Testis (tissue), 2 donors: Measurements from ENCODE around the gene KATNIP.

Experiments
- POLR2A ChIP-seq: fragments of 450-650 bp; IDR thresholded peaks from one replicate; pipeline ENCODE4 v1.6.1; 2017; ENCODE audit warnings: antibody characterized with exemption, mild to moderate bottlenecking, moderate library complexity
- TF ChIP-seq, protein P1 (sequence below), 3 experiments: fragments of 450-650 bp in 2 of 3; fragments of 200-600 bp in 1 of 3; sonication (generic) in 1 of 3; IDR thresholded peaks; one replicate each; pipeline ENCODE4 v1.5.1; 2016 to 2019; ENCODE audit warnings: antibody characterized with exemption in 3 of 3, mild to moderate bottlenecking in 2 of 3, moderate library complexity in 1 of 3

DNA sequence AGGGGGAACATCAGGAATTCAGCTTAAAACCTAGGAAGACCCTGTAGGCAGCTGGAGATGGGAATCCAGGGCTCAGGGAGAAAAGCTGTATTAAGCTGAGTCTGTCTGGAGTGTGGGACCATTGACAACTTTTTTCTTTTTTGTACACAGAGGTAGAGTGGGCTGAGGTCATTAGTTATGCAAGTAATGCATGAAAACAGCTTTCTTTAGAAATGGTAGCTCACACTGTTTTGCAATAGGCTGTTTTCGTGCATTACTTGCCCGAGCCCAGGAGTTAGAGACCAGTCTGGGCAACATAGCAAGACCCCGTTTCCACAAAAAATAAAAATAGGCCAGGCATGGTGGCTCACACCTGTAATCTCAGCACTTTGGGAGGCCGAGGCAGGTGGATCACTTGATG is 46.5 kb downstream of the KATNIP start:
- TF ChIP-seq POLR2A, result no peak
- TF ChIP-seq, protein P1, sequence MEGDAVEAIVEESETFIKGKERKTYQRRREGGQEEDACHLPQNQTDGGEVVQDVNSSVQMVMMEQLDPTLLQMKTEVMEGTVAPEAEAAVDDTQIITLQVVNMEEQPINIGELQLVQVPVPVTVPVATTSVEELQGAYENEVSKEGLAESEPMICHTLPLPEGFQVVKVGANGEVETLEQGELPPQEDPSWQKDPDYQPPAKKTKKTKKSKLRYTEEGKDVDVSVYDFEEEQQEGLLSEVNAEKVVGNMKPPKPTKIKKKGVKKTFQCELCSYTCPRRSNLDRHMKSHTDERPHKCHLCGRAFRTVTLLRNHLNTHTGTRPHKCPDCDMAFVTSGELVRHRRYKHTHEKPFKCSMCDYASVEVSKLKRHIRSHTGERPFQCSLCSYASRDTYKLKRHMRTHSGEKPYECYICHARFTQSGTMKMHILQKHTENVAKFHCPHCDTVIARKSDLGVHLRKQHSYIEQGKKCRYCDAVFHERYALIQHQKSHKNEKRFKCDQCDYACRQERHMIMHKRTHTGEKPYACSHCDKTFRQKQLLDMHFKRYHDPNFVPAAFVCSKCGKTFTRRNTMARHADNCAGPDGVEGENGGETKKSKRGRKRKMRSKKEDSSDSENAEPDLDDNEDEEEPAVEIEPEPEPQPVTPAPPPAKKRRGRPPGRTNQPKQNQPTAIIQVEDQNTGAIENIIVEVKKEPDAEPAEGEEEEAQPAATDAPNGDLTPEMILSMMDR (IDR thresholded peaks at IDR 0.05), result no peak
